PFSK-1 (cell line): Measurements from ENCODE around the gene ZNF326.

Source experiments
- POLR2AphosphoS5 ChIP-seq: IDR thresholded peaks from 2 replicates; pipeline ENCODE4 v1.6.1; 2012; ENCODE audit warnings: low read depth, mild to moderate bottlenecking, control low read depth, low read length, moderate library complexity
- SIN3A ChIP-seq: IDR thresholded peaks from 2 replicates; pipeline ENCODE4 v1.6.1; 2012; ENCODE audit warnings: mild to moderate bottlenecking, low read length, moderate library complexity, borderline replicate concordance; ENCODE audit not compliant: insufficient read depth
- TAF1 ChIP-seq: IDR thresholded peaks from 2 replicates; pipeline ENCODE4 v1.6.1; 2012; ENCODE audit warnings: low read length, control low read depth, borderline replicate concordance; ENCODE audit not compliant: insufficient read depth
- TF ChIP-seq, protein P1 (sequence below), 2 experiments: IDR thresholded peaks; 2 replicates each; pipeline versions ENCODE4 v1.6.1 to v1.8.0; 2011 to 2012; ENCODE audit warnings: low read depth in 2 of 2, low read length in 2 of 2, control low read depth in 1 of 2, inconsistent platforms in 1 of 2, mild to moderate bottlenecking in 1 of 2, moderate library complexity in 1 of 2; ENCODE audit not compliant: insufficient read depth in 1 of 2

GRCh38 chr1:89953929-89954328, 41.0 kb upstream of the ZNF326 start:
- TF ChIP-seq, protein P1, sequence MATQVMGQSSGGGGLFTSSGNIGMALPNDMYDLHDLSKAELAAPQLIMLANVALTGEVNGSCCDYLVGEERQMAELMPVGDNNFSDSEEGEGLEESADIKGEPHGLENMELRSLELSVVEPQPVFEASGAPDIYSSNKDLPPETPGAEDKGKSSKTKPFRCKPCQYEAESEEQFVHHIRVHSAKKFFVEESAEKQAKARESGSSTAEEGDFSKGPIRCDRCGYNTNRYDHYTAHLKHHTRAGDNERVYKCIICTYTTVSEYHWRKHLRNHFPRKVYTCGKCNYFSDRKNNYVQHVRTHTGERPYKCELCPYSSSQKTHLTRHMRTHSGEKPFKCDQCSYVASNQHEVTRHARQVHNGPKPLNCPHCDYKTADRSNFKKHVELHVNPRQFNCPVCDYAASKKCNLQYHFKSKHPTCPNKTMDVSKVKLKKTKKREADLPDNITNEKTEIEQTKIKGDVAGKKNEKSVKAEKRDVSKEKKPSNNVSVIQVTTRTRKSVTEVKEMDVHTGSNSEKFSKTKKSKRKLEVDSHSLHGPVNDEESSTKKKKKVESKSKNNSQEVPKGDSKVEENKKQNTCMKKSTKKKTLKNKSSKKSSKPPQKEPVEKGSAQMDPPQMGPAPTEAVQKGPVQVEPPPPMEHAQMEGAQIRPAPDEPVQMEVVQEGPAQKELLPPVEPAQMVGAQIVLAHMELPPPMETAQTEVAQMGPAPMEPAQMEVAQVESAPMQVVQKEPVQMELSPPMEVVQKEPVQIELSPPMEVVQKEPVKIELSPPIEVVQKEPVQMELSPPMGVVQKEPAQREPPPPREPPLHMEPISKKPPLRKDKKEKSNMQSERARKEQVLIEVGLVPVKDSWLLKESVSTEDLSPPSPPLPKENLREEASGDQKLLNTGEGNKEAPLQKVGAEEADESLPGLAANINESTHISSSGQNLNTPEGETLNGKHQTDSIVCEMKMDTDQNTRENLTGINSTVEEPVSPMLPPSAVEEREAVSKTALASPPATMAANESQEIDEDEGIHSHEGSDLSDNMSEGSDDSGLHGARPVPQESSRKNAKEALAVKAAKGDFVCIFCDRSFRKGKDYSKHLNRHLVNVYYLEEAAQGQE (IDR thresholded peaks at IDR 0.05; ENCODE audit: insufficient read depth in 1 of 2, low read depth in 2 of 2, low read length in 2 of 2), result no peak
- TF ChIP-seq TAF1 (no peak), POLR2AphosphoS5 (no peak), SIN3A (no peak)
